A673 (cell line): ENCODE data around the gene GBGT1. TPM values are rescaled to one million over a fixed set of nuclear protein-coding genes. Genes with fewer than 3 reads are reported as not detected.

Source experiments
- BruUV-seq: library from RNA; stranded (reverse); fragments of 400-500 nt; replicated peaks from 2 replicates; lab custom pipeline; 2021; lab: Mats Ljungman, UMichigan
- CTCF ChIA-PET: fragments of 300-600 bp; sonication (Branson Sonifier 250); formaldehyde crosslinking; loops from one replicate; lab custom pipeline; 2022; ENCODE audit warnings: antibody characterized with exemption; lab: Charles Lee
- POLR2A ChIA-PET: fragments of 300-600 bp; sonication (Branson Sonifier 250); formaldehyde crosslinking; loops from one replicate; lab custom pipeline; 2022; ENCODE audit warnings: antibody characterized with exemption; ENCODE audit not compliant: low non-redundant PET; lab: Charles Lee
- DNase-seq: peaks from one replicate; pipeline ENCODE4 v3.0.0-alpha.2; 2015; ENCODE audit warnings: low spot score
- H3K27ac ChIP-seq: fragments of 200-600 bp; sonication (generic); 2 replicates; pipeline ENCODE4 v1.5.1; 2016; ENCODE audit warnings: mixed run types, low read depth, mild to moderate bottlenecking, mixed read lengths, antibody characterized with exemption, low read length; ENCODE audit not compliant: poor library complexity, severe bottlenecking
- H3K27me3 ChIP-seq: fragments of 200-600 bp; sonication (generic); replicated peaks from 2 replicates; pipeline ENCODE4 v1.6.1; 2017; ENCODE audit warnings: mixed run types, low read depth, mild to moderate bottlenecking, mixed read lengths, antibody characterized with exemption, low read length; ENCODE audit not compliant: insufficient read depth, poor library complexity
- H3K36me3 ChIP-seq: fragments of 200-600 bp; sonication (generic); 2 replicates; pipeline ENCODE4 v1.6.1; 2016; ENCODE audit warnings: mixed run types, mild to moderate bottlenecking, mixed read lengths, antibody characterized with exemption, low read length; ENCODE audit not compliant: insufficient read depth, poor library complexity, severe bottlenecking
- H3K4me1 ChIP-seq: fragments of 200-600 bp; sonication (generic); 2 replicates; pipeline ENCODE4 v1.6.1; 2017; ENCODE audit warnings: mixed run types, mild to moderate bottlenecking, mixed read lengths, antibody characterized with exemption, low read length; ENCODE audit not compliant: insufficient read depth, poor library complexity, severe bottlenecking
- H3K4me3 ChIP-seq: fragments of 200-600 bp; sonication (generic); 2 replicates; pipeline ENCODE4 v1.5.1; 2016; ENCODE audit warnings: low read depth, mixed run types, mild to moderate bottlenecking, mixed read lengths, low read length; ENCODE audit not compliant: poor library complexity, severe bottlenecking
- H3K9me3 ChIP-seq: fragments of 200-600 bp; sonication (generic); 2 replicates; pipeline ENCODE4 v1.6.1; 2016; ENCODE audit warnings: mixed run types, low read depth, mild to moderate bottlenecking, mixed read lengths, antibody characterized with exemption, low read length; ENCODE audit not compliant: poor library complexity, severe bottlenecking
- CTCF ChIP-seq: fragments of 300-800, 200-600 bp; sonication (generic); conservative IDR thresholded peaks from 2 replicates; pipeline ENCODE4 v1.5.1; 2017; ENCODE audit warnings: low read depth, mild to moderate bottlenecking, antibody characterized with exemption, low read length, moderate library complexity, mixed read lengths
- EZH2 ChIP-seq: fragments of 200-600 bp; sonication (generic); IDR thresholded peaks from 2 replicates; pipeline ENCODE4 v1.6.1; 2017; ENCODE audit warnings: borderline replicate concordance, low read depth, mild to moderate bottlenecking, mixed read lengths, antibody characterized with exemption, low read length; ENCODE audit not compliant: poor library complexity, severe bottlenecking
- intact Hi-C: fragments of 100-400 bp; cut with micrococcal nuclease; formaldehyde crosslinking; loops from one replicate; pipeline ENCODE4 v1.10.0; 2022; ENCODE audit not compliant: unreplicated experiment
- total RNA-seq: library from RNA; stranded (reverse); gene quantifications from 2 replicates; pipeline ENCODE4 v1.2.3, GENCODE V29; 2021

Gene GBGT1
- total RNA-seq, 1 experiment from 2014 or later = 1.8 TPM

- Histone ChIP-seq H3K27ac (no peak overlapping the region), H3K4me1 (no peaks in the 10 kb centered on the region), H3K9me3 (no peaks in the 10 kb centered on the region), H3K4me3 (no peak overlapping the region), H3K27me3 (no peaks in the 10 kb centered on the region), H3K36me3 (no peaks in the 10 kb centered on the region)
- ChIA-PET POLR2A (no interaction called here), CTCF (interaction anchor here (0.7 kb wide), 1 partner anchor 11 kb away, joined by 3 read pairs; no protein-coding TSS in a partner anchor)
- DNase-seq = no peak
- no peak for TF ChIP-seq CTCF
- TF ChIP-seq EZH2 = no peak
- intact Hi-C loops = no loop called here
- BruUV-seq = no TSS peak
These were observed 8.6 kb downstream of the GBGT1 start for GRCh38 chr9:133155156-133155555.

GRCh38 chr9:133154097-133154989 lies 9.4 kb downstream of the GBGT1 start:
- Histone ChIP-seq H3K4me3 (no peak overlapping the region), H3K27me3 (no peaks in the 10 kb centered on the region), H3K4me1 (peaks cover 4% of the 10 kb centered on the region), H3K27ac (no peak overlapping the region), H3K9me3 (no peaks in the 10 kb centered on the region), H3K36me3 (no peaks in the 10 kb centered on the region)
- no peak for DNase-seq
- BruUV-seq = no TSS peak
- TF ChIP-seq CTCF (no peak), EZH2 (no peak)
- ChIA-PET POLR2A (no interaction called here), CTCF (no interaction called here)
- intact Hi-C loops = no loop called here

GRCh38 chr9:133153227-133154096 lies 10.3 kb downstream of the GBGT1 start:
- ChIA-PET POLR2A (interaction anchor here (0.6 kb wide), 1 partner anchor 182 kb away, joined by 3 read pairs; no protein-coding TSS in a partner anchor), CTCF (no interaction called here)
- no peak overlapping the region for H3K4me3 ChIP-seq
- no peaks in the 10 kb centered on the region for H3K9me3 ChIP-seq
- peaks cover 4% of the 10 kb centered on the region for H3K4me1 ChIP-seq
- DNase-seq = no peak
- TF ChIP-seq EZH2 (no peak), CTCF (no peak)
- no peak overlapping the region for H3K27ac ChIP-seq
- intact Hi-C loops = no loop called here
- no peaks in the 10 kb centered on the region for H3K27me3 ChIP-seq
- BruUV-seq = no TSS peak
- H3K36me3 ChIP-seq = no peaks in the 10 kb centered on the region
